GM18502 (cell line): Measurements from ENCODE around the gene MYO16.

Source experiments
- ATAC-seq: cut with Tn5 transposase; IDR thresholded peaks from one replicate; pipeline ENCODE4 v1.9.1; 2021; ENCODE audit warnings: mild to moderate bottlenecking; ENCODE audit not compliant: unreplicated experiment, poor library complexity

MYO16 gene

GRCh38 chr13:108786456-108787200 is 157.2 kb downstream of the MYO16 start:
- ATAC-seq = no peak

DNA sequence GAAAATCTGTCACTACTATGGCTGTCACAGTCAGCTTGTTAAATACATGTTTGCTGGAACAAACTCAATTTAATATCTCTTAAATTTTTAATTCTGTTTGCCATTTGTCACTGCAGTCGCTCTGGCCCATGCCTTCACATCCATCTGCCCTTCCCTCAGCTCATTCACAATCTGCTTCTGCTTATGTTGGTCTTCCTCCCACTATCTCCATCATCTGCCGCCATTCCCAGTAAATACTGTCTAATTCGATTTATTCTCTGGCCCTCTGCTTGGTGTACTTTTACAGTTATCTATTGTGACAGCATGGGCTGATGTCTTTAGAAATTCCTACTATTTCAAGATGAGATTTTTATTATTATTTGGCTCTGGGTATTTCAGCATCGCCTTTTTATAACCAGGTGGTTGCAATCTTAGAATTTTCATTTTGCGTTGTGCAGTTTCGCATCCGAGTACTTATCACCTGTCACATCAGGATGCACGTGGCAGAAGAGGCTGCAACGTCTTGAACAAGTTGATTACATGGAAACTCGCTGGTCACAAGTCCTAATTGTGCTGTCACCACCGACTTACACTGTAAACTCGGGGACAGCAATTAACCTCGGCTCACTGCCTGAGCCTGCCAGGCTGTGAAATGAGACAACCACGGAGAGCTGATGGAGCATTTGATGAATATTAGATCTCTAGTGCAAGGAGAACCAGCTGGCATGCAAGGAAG is 158.4 kb downstream of the MYO16 start:
- no peak for ATAC-seq

- ATAC-seq = no peak
These were observed 160.1 kb downstream of the MYO16 start for GRCh38 chr13:108789476-108789875.

DNA sequence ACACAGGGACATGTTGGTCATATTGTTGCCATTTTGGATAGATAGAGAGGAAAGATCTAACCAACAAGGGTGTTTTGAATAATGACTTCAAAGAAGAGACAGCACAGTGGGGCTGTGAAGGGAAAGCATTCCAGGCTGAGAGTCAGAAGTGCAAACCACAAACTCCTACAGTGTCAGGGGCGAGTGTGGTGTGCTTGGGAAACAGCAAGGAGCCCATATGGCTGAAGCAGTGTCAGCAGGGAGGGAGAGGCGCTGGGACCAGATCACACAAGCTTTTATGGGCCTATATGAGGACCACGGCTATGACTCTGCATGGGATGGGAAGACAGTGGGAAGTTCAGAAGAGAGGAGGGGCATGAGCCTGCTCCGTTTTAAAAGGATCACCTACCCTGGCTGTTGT is 166.4 kb downstream of the MYO16 start:
- ATAC-seq = no peak

DNA sequence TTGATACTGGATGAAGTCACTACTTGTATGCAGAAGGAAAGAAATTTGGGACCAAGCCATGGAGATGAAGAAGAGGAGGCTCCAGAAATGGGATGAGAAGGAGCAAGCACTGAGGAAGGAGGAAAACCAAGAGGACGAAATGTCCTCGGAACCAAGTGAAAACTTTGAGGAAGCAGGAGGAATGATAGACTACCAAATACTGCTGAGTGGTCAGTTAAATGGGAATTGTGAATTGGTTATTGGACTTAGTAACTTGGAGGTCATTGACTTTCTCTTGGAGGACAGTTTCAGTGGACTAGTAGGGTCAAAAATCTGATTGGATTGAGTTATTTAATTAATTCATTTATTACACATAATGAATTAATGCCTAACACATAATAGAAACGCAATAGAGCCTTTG is 167.9 kb downstream of the MYO16 start:
- ATAC-seq = no peak

- no peak for ATAC-seq
These were observed 178.4 kb downstream of the MYO16 start for GRCh38 chr13:108807841-108808240.

GRCh38 chr13:108812165-108812564 is 182.8 kb downstream of the MYO16 start:
- no peak for ATAC-seq

GRCh38 chr13:108812661-108813060 is 183.2 kb downstream of the MYO16 start:
- no peak for ATAC-seq

- ATAC-seq = no peak
These were observed 184.3 kb downstream of the MYO16 start for GRCh38 chr13:108813587-108814170.

- ATAC-seq = no peak
These were observed 187.0 kb downstream of the MYO16 start for GRCh38 chr13:108816375-108816774.

DNA sequence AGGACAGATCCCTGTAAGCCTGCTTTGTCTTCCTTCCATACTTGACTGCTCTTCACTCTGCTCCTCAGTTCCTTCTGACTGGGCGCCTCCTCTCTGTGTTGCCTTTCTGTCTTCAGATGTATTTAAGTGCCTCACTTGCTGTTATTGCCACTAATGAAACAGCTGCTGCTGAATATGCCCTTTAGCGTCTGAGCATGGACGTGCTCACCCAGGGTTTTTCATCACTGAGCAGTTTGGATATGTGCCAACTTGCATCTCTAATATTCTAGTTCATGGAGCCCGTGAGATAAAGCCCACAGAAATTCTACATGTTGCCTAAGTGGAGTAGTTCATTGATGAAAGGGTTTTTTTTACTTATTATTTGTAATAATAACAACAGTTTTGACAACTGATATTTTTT is 198.2 kb downstream of the MYO16 start:
- ATAC-seq = no peak

GRCh38 chr13:108828086-108828815 is 198.8 kb downstream of the MYO16 start:
- no peak for ATAC-seq

- no peak for ATAC-seq
These were observed 201.5 kb downstream of the MYO16 start for GRCh38 chr13:108830916-108831315.

DNA sequence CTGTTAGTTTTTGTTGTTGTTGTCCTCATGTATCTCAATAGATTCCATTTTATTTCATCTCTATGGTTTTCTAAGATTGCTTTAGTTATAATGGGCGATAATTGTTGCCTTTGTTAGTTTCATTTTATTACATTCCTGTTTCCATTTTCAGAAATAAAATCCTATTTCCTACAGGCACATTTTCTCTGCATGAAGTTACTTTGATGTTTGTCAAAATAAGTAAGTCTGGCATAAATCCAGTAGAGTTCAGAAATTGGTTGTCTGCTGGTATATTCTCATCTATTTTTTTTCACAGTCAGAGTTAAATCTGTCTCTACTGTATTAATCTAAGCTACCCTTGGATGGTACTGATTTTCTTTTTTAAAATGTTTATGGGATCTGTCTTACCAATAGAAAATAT is 204.1 kb downstream of the MYO16 start:
- ATAC-seq = no peak

- ATAC-seq = no peak
These were observed 204.8 kb downstream of the MYO16 start for GRCh38 chr13:108834193-108834592.

DNA sequence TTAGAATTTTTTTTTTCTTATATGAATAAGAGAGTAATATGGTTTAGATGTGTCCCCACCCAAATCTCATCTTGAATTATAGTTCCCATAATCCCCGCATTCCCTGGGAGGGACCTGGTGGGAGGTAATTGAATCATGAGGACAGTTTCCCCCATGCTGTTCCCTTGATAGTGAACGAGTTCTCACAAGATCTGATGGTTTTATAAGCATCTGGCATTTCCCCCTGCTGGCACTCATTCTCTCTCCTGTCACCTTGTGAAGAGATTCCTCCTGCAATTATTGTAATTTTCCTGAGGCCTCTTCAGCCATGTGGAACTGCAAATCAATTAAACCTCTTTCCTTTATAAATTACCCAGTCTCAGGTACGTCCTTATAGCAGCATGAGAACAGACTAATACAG is 205.7 kb downstream of the MYO16 start:
- ATAC-seq = no peak

GRCh38 chr13:108850691-108851090 is 221.3 kb downstream of the MYO16 start:
- ATAC-seq = no peak

DNA sequence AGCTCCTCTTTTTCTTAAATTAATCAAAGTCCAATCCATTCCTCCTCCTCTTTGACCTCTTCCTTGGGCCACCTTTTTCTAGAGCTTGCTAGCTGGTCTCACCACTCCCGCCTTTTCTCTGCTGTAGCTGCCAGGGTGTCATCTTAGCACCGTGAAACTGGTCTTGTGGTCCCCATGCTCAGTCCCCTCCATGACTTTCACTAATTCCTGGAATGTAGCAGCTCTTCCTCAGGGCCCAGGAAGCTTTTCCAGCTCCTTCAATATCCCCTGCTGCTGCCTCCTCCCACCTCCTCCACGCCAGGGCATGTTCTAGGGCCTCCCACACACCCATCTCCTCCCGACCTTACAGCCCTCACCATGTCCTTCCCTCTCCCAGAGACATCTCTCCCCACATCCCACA is 222.2 kb downstream of the MYO16 start:
- no peak for ATAC-seq

- ATAC-seq = no peak
These were observed 223.6 kb downstream of the MYO16 start for GRCh38 chr13:108853031-108853430.

GRCh38 chr13:108855737-108856387 is 226.5 kb downstream of the MYO16 start:
- ATAC-seq = peak; percentile 85
